Thyroid gland (tissue), 4 donors: ENCODE measurements around the gene KIDINS220.

Experiments used
- POLR2A ChIP-seq, 2 donors: fragments of 450-650 bp; IDR thresholded peaks; one replicate each; pipeline ENCODE4 v1.6.1; 2017; ENCODE audit warnings: antibody characterized with exemption in 2 of 2, mild to moderate bottlenecking in 2 of 2, moderate library complexity in 1 of 2
- TF ChIP-seq, protein P1 (sequence below), 6 experiments: fragments of 200-600 bp in 3 of 6; fragments of 450-650 bp in 3 of 6; sonication (generic) in 3 of 6; IDR thresholded peaks; one replicate each; pipeline ENCODE4 v1.5.1; 2016 to 2019; ENCODE audit warnings: antibody characterized with exemption in 6 of 6, mild to moderate bottlenecking in 2 of 6, inconsistent platforms in 1 of 6, moderate library complexity in 1 of 6

DNA sequence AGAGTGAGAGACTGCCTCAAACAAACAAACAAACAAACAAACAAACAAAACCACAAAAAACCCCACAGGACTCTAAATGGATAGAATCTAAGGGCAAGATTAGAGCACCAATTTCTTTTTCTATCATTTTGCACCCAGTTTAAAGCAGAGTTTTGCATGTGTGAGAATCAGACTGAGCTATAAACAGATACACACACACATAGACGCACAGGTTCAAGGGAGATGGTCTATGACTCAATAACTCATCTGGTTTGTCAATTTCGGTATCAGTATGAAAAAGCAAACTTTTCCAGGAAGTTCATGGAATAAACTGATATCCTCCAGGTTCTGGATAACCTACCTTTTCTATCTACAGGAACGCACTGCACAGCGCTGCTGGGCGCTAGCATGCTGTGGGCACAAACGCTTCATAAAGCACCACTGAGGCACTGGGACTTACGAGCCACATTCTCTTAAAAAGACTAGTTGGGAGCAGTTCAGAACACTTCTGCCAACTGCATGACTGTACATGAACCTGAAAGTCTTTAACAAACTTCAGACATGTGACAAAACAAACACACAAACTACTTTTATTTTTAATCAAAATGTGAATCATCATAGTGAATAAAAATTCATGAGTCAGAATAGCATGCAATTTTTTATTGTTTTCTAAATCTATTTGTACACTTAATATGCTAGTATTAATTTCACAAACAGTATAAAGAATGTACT, 109.0 kb downstream of the KIDINS220 start:
- no peak for TF ChIP-seq POLR2A (IDR thresholded peaks at IDR 0.05)
- TF ChIP-seq, protein P1, sequence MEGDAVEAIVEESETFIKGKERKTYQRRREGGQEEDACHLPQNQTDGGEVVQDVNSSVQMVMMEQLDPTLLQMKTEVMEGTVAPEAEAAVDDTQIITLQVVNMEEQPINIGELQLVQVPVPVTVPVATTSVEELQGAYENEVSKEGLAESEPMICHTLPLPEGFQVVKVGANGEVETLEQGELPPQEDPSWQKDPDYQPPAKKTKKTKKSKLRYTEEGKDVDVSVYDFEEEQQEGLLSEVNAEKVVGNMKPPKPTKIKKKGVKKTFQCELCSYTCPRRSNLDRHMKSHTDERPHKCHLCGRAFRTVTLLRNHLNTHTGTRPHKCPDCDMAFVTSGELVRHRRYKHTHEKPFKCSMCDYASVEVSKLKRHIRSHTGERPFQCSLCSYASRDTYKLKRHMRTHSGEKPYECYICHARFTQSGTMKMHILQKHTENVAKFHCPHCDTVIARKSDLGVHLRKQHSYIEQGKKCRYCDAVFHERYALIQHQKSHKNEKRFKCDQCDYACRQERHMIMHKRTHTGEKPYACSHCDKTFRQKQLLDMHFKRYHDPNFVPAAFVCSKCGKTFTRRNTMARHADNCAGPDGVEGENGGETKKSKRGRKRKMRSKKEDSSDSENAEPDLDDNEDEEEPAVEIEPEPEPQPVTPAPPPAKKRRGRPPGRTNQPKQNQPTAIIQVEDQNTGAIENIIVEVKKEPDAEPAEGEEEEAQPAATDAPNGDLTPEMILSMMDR (IDR thresholded peaks at IDR 0.05) = no peak
